GM19438 (cell line): Measurements from ENCODE around the gene NUP205.
"Not testable (repeated sequence)": the region's sequence is repeated elsewhere in the genome, so short reads cannot be mapped to it uniquely, and the experiment has no call there.

Experiments
- ATAC-seq: cut with Tn5 transposase; IDR thresholded peaks from one replicate; pipeline ENCODE4 v1.9.1; 2021; ENCODE audit warnings: low read depth; ENCODE audit not compliant: unreplicated experiment

The NUP205 gene

GRCh38 chr7:135666156-135666555 lies 108.4 kb downstream of the NUP205 start:
- no peak for ATAC-seq

GRCh38 chr7:135666846-135667245 lies 109.1 kb downstream of the NUP205 start:
- no peak for ATAC-seq

GRCh38 chr7:135667626-135668025 lies 109.9 kb downstream of the NUP205 start:
- ATAC-seq, result not testable (repeated sequence)

GRCh38 chr7:135668852-135669395 lies 111.2 kb downstream of the NUP205 start:
- not testable (repeated sequence) for ATAC-seq

GRCh38 chr7:135669774-135670173 lies 112.1 kb downstream of the NUP205 start:
- ATAC-seq, result no peak

- ATAC-seq, result no peak
Observed at GRCh38 chr7:135670179-135670578, 112.5 kb downstream of the NUP205 start.

GRCh38 chr7:135672560-135673359 lies 115.0 kb downstream of the NUP205 start:
- no peak for ATAC-seq

- no peak for ATAC-seq
Observed at GRCh38 chr7:135673360-135673706, 115.6 kb downstream of the NUP205 start.

GRCh38 chr7:135678612-135679575 lies 121.2 kb downstream of the NUP205 start:
- no peak for ATAC-seq

GRCh38 chr7:135681762-135682161 lies 124.0 kb downstream of the NUP205 start:
- no peak for ATAC-seq

GRCh38 chr7:135682191-135682590 lies 124.5 kb downstream of the NUP205 start:
- ATAC-seq, result no peak

GRCh38 chr7:135683609-135684008 lies 125.9 kb downstream of the NUP205 start:
- no peak for ATAC-seq

GRCh38 chr7:135684136-135684535 lies 126.4 kb downstream of the NUP205 start:
- ATAC-seq, result no peak

GRCh38 chr7:135684699-135685098 lies 127.0 kb downstream of the NUP205 start:
- no peak for ATAC-seq

- ATAC-seq, result no peak
Observed at GRCh38 chr7:135685306-135686084, 127.8 kb downstream of the NUP205 start.

- no peak for ATAC-seq
Observed at GRCh38 chr7:135687466-135687865, 129.7 kb downstream of the NUP205 start.

GRCh38 chr7:135690566-135690965 lies 132.8 kb downstream of the NUP205 start:
- ATAC-seq, result no peak

GRCh38 chr7:135692055-135692454 lies 134.3 kb downstream of the NUP205 start:
- ATAC-seq, result no peak

GRCh38 chr7:135692606-135693005 lies 134.9 kb downstream of the NUP205 start:
- not testable (repeated sequence) for ATAC-seq

- no peak for ATAC-seq
Observed at GRCh38 chr7:135693558-135693957, 135.8 kb downstream of the NUP205 start.
